ENCODE data around the gene NAA30. TPM values are rescaled to one million over a fixed set of nuclear protein-coding genes. Genes with fewer than 3 reads are reported as not detected.
"Not testable (repeated sequence)": the region's sequence is repeated elsewhere in the genome, so short reads cannot be mapped to it uniquely, and the experiment has no call there.

The NAA30 gene
- total RNA-seq, 1 experiment from 2014 or later: 17.8 TPM

GRCh38 chr14:57364659-57365450, 25.5 kb upstream of the NAA30 start (continued):
- TF ChIP-seq FOXP1 (CRISPR knock-in tag; IDR thresholded peaks at IDR 0.05; ENCODE audit: borderline replicate concordance): no peak
- TF ChIP-seq PRRX2 (CRISPR knock-in tag; IDR thresholded peaks at IDR 0.05): no peak
- no peak for TF ChIP-seq MLX (CRISPR knock-in tag; IDR thresholded peaks at IDR 0.05)
- TF ChIP-seq RELA (CRISPR knock-in tag; IDR thresholded peaks at IDR 0.05; ENCODE audit: borderline replicate concordance): no peak
- TF ChIP-seq ZNF121 (CRISPR knock-in tag; IDR thresholded peaks at IDR 0.05): no peak
- TF ChIP-seq ZNF396 (CRISPR knock-in tag; IDR thresholded peaks at IDR 0.05; ENCODE audit: borderline replicate concordance): no peak

- POLR2A ChIA-PET; H3K36me3 Mint-ChIP-seq; CTCF ChIA-PET; DNase-seq (ENCODE audit: low spot score); H3K4me3 Mint-ChIP-seq; H3K27ac Mint-ChIP-seq; ATAC-seq: not testable (repeated sequence)
- H3K4me1 Mint-ChIP-seq: peaks cover 17% of the 10 kb centered on the region
- H3K27me3 Mint-ChIP-seq (ENCODE audit: low read depth): peaks cover 11% of the 10 kb centered on the region
- H3K9me3 Mint-ChIP-seq: peaks cover 16% of the 10 kb centered on the region
These were observed 20.2 kb upstream of the NAA30 start for GRCh38 chr14:57370187-57370586.

GRCh38 chr14:57371013-57371412, 19.4 kb upstream of the NAA30 start:
- H3K4me3 Mint-ChIP-seq: no peak overlapping the region
- H3K27me3 Mint-ChIP-seq (ENCODE audit: low read depth): peaks cover 12% of the 10 kb centered on the region
- ATAC-seq (no peak), DNase-seq (ENCODE audit: low spot score) (no peak)
- peaks cover 16% of the 10 kb centered on the region for H3K9me3 Mint-ChIP-seq
- peaks cover 15% of the 10 kb centered on the region for H3K4me1 Mint-ChIP-seq
- ChIA-PET CTCF (no interaction called here), POLR2A (no interaction called here)
- TF ChIP-seq EMX1 (CRISPR knock-in tag; IDR thresholded peaks at IDR 0.05): no peak
- no peak for TF ChIP-seq ZNF425 (CRISPR knock-in tag; conservative IDR thresholded peaks at IDR 0.05)
- no peak for TF ChIP-seq JAZF1 (CRISPR knock-in tag; IDR thresholded peaks at IDR 0.05)
- TF ChIP-seq ZNF232 (CRISPR knock-in tag; IDR thresholded peaks at IDR 0.05): no peak
- no peak for TF ChIP-seq AR (CRISPR knock-in tag; IDR thresholded peaks at IDR 0.05)
- H3K36me3 Mint-ChIP-seq: peaks cover 3% of the 10 kb centered on the region; the same call in 1 of the 2 replicates
- no peak overlapping the region for H3K27ac Mint-ChIP-seq

- TF ChIP-seq FOXJ3 (CRISPR knock-in tag; IDR thresholded peaks at IDR 0.05; ENCODE audit: borderline replicate concordance): no peak
- no peak overlapping the region for H3K4me3 Mint-ChIP-seq
- ATAC-seq (peak; percentile 76), DNase-seq (ENCODE audit: low spot score) (no peak)
- H3K36me3 Mint-ChIP-seq: no peaks in the 10 kb centered on the region; the same call in 1 of the 2 replicates
- POLR2A ChIA-PET: interaction anchor here (0.6 kb wide), 1 partner anchor 350 kb away, joined by 3 read pairs; no protein-coding TSS in a partner anchor
- CTCF ChIA-PET: interaction anchor here (3.0 kb wide), 1 partner anchor 58 kb away, joined by 6 read pairs; no protein-coding TSS in a partner anchor
- peaks cover 8% of the 10 kb centered on the region for H3K27me3 Mint-ChIP-seq (ENCODE audit: low read depth)
- no peak overlapping the region for H3K27ac Mint-ChIP-seq
- H3K4me1 Mint-ChIP-seq: peaks cover 10% of the 10 kb centered on the region
- H3K9me3 Mint-ChIP-seq: peaks cover 3% of the 10 kb centered on the region
These were observed 15.2 kb upstream of the NAA30 start for GRCh38 chr14:57375156-57375555.
